Suppressor macrophage (primary cell): ENCODE measurements around the gene ARHGAP12.
"Not testable (repeated sequence)": the region's sequence is repeated elsewhere in the genome, so short reads cannot be mapped to it uniquely, and the experiment has no call there.

Source experiments
- DNase-seq, 4 experiments: peaks; one replicate each; pipeline ENCODE4 v3.0.0-alpha.2; 2020 to 2022
- total RNA-seq, 17 experiments: gene quantifications; one replicate each; lab custom pipeline; 2026; ENCODE audit warnings: mixed read lengths in 6 of 17, inconsistent platforms in 3 of 17; lab: John Stamatoyannopoulos, UW

ARHGAP12 gene
- total RNA-seq, result 11.4 to 69.8 (median 36.5) reads per million in 17 experiments

- peak; percentile 89 to 97 (median 94) for DNase-seq
Measured at GRCh38 chr10:31928549-31929260, at the start of gene ARHGAP12. ARHGAP12 (minus strand) TSS chr10:31928831; CDS start chr10:31908855, 19,976 bp downstream.

- no peak for DNase-seq
Measured at GRCh38 chr10:31978156-31978483, 49.5 kb upstream of the ARHGAP12 start.

DNA sequence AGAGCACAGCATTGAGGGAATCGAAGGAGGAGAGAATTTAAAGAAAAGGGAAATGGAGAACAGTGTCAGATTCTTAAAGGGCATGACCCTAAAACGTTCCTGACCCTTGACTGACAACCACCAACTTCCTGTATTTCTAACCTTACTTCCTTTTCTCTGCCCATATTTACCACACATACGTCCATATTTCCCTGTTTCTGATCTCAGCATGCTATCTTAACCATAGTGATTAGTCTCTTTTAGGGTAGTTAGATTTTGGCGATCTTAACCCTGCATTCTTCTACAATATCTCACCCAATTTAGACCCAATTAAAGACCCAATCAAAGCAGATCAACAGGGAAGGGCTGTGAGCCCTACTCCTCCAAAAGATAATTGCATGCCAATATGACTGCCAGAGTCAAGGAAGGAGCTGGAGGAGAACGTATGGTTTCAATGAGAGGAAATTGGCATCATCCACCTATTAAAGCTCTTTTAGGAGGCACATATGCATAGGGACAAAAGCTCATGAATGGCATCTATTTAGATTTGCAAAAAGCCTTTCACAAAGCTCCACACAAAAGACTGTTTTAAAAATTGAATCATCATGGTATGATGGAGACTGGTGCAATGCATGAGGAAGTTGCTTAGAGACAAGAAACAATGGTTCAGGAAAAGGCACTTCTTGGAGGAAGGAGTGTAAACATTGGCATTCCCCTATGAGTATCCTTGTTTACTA lies 49.0 kb upstream of the ARHGAP12 start:
- peak; percentile 58 to 91 (median 78) for DNase-seq

- no peak for DNase-seq
Measured at GRCh38 chr10:31975157-31975765, 46.6 kb upstream of the ARHGAP12 start.

DNA sequence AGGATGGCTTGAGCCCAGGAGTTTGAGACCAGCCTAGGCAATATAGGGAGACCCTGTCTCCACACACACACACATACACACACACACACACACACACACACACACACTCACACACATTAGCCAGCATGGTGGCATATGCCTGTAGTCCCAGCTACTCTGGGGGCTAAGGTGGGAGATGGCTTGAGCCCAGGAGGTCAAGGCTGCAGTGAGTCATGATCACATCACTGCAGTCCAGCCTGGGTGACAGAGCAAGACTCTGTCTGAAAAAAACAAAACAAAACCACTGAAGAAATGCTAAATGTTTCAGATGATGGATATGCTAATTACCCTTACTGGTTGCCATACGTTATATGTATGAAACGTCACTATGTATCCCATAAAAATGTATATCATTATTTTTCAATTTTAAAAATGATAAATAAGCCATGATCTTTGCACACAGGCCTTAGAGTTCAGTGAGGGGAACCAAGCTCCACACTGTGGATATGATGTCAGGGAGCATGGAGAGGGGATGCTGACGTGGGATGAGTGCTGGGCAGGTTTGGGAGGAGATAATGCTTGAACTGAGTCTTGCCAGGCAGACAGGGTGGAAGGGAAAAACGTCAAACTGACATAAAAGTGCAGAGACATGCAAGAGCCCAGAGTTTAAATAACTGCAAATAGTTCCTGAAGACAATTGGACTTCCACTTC lies 45.9 kb upstream of the ARHGAP12 start:
- peak in 1 of 4 experiments; percentile 24 for DNase-seq

DNA sequence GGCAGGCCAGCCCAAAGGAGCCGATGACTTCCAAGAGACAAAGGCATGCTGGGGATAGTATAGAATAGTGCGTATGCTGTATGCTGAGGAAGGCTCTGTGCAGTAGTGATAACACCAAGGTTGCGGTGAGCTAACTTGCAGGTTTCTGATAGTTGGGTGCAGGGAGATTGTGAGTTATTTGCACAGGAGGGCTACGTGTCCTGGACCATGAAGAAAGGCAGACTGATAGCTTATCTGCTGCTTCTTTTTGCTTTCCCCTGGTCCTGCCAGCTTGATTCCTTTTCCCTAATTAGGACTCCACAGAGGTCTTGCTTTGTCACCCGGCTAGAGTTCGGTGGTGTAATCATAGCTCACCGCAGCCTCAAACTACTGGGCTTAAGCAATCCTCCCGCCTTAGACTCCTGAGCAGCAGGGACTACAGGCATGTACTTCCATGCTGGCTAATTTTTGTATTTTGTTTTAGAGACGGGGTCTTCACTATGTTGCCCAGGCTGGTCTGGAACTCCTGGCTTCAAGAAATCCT lies 43.9 kb upstream of the ARHGAP12 start:
- DNase-seq, result peak; percentile 34 to 70 (median 66)

- not testable (repeated sequence) for DNase-seq
Measured at GRCh38 chr10:31969847-31970246, 41.2 kb upstream of the ARHGAP12 start.

DNA sequence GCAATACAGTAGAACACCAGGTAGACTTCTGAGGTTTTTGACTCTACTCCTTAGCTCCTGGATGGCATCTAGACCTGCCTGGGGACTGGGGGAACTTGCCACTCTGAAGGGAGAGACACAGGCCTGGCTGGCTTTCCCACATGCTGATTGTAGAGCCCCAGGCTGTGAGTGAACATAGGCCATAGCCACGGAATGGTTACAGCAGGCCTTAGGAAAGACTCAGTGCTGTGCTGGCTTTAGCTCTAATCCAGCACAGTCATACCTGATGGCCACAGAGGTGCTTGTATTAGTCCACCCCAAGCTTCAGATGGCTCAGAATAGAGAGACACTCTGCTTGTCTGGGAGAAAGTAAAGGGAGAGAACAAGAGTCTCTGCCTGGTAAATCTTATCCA lies 35.0 kb upstream of the ARHGAP12 start:
- DNase-seq, result no peak

- no peak for DNase-seq
Measured at GRCh38 chr10:31962826-31963588, 34.4 kb upstream of the ARHGAP12 start.

DNA sequence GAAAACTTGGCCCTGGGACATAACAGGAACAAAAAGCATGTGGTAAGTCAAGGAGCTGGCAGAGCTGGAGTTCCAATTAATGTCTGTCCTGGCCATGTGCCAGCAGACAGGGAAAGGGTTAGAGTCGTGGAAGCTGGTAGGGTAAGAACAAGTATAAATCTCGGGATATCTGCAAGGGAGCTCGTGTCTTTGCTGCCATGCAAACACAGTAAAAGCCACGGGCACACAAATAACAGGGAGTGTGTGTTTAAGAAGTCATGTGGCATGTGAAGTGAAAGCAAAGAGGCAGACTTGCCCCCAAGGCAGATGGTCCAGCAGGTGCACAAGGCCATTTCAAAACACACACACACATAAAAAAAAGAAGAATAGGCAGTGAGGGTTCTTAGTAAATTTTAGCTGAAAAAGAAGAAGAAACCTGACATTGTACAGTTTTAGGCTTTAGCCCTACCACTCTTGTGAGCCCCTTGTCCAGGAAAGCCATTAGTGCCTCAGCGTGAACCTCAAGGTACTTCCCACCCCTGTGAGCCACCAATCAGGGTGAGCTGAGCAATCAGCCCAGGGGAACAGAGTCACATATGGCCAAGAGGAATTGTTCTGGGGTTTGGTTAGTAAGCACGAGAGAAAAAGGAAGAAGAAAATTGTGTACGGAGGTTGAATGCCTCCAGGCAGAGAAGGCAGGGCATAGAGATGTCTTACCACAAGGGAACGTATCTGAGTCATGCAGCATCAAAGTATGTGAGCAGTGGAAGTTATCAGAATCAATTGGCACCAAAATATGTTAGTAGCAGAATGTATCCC lies 32.8 kb upstream of the ARHGAP12 start:
- peak; percentile 72 to 89 (median 79) for DNase-seq

DNA sequence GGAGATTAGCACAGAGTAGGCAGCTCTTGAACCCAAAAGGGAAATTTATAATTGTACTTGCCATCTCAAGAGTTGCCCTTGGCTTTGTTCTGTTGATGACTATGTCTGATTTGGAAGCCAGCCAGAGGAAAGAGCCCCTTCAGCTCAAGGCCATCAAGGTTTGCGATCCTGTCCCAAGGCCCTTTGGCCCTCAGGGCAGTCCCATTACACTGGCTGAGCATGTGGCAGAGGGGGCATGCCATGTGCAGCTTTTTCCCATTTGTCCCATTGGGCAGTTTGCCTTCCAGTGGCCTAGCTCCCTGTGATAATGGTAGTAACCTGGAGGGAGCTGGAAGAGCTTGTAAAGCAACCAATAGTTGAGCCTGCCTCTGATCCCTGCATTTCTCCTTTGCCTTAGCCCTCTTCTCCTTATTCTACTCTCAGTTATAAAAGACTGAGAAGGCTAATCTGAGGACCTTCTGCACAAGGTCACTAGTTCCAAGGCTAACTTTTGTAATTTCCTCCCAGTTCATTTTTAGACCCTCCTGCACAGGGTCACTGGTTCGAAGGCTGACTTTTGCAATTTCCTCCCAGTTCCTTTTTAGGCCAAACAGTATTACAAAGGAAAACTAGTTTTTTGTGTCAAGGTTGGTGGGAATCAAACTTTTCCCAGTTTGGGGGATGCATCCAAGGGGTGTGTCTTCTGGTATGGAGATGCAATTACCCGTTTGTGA lies 31.0 kb upstream of the ARHGAP12 start:
- DNase-seq, result peak; percentile 49 to 83 (median 72)

DNA sequence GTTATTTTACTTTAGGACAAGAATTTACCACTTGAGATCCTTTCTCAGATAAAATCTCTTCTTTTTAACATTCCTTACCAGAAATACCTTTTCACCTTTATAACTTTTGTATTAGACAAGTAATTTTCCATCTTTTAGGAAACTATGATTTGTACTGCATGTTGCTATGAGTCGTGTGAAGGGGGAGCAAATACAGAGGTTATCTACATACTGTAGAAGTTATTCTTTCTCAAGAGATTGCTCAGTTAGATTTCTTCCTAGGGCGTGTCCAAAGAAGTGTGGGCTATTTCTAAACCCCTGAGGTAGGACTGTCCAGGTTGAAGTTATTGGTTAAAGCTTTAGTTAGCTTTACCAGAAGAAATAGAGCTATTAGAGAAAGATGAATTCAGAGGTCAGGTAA lies 30.2 kb upstream of the ARHGAP12 start:
- DNase-seq, result no peak

DNA sequence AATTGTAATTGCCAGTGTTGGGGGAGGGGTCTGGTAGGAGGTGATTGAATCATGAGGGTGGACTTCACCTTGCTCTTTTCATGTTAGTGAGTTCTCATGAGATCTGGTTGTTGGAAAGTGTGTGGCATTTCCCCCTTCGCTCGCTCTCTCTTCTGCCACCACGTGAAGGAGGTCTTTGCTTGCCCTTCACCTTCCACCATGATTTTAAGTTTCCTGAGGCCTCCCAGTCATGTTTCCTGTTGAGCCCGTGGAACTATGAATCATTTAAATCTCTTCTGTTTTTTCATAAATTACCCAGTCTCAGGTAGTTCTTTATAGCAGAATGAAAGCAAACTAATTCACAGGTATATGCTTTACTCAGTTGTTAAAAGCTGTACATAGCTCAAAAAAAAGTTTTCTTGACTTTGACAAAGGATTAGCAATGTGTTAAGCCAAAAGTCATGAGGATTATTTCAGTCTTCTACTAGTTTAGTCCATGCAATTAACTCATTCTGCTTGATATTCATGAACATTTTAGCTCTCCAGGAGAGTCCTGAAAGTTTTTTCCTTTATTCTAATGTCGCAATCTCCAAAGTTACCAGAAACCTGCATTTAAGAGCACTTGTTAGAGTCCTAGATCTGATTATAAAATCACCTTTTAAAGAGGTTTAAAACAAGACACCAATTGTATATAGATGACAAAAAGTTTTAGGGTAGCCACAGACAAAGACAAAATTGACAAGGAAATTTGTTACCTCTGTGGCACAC lies 27.7 kb upstream of the ARHGAP12 start:
- no peak for DNase-seq

DNA sequence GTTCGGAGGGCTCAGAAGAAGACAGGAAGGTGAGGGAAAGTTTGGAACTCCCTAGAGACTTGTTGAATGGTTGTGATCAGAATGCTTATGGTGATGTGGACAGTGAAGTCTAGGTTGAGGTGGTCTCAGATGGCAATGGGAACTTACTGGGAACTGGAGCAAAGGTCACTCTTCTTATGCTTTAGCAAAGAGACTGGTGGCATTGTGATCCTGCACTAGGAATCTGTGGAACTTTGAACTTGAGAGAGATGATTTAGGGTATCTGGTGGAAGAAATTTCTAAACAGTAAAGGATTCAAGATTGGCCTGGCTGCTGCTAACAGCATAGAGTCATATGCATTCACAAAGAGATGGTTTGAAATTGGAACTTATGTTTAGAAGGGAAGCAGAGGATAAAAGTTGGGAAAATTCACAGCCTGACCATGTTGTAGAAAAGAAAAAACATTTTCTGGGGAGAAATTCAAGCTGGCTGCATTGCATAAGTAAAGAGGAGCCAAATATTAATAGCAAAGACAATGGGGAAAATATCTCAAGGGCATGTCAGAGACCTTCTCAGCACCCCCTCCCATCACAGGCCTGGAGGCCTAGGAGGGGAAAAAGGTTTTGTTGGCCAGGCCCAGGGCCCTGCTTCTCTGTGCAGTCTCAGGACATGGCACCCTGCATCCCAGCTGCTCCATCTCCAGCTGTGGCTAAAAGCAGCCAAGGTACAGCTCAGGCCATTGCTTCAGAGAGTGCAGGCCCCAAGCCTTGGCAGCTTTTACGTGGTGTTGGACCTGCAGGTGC lies 26.0 kb upstream of the ARHGAP12 start:
- DNase-seq, result no peak

GRCh38 chr10:31953480-31953879 lies 24.8 kb upstream of the ARHGAP12 start:
- no peak for DNase-seq

DNA sequence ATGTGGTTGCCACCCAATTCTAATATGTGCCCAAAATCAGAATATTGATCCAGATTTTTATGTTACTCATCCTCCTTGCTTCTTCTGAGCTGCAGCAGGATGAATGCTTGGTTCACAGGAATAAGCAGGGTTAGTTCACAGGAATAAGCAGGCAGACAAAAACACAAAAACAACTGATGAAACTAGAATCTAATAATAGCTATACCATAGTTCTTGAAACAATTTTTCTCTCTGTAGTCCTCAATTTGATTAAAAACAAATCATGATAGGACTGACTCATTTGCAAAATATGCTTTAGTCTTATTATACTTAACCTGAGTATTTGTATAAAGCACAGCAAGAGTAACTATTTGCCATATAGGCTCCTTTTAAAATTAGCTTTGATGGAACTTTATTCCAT lies 24.4 kb upstream of the ARHGAP12 start:
- no peak for DNase-seq

GRCh38 chr10:31952066-31952465 lies 23.4 kb upstream of the ARHGAP12 start:
- peak in 2 of 4 experiments; percentile 25 to 48 for DNase-seq

DNA sequence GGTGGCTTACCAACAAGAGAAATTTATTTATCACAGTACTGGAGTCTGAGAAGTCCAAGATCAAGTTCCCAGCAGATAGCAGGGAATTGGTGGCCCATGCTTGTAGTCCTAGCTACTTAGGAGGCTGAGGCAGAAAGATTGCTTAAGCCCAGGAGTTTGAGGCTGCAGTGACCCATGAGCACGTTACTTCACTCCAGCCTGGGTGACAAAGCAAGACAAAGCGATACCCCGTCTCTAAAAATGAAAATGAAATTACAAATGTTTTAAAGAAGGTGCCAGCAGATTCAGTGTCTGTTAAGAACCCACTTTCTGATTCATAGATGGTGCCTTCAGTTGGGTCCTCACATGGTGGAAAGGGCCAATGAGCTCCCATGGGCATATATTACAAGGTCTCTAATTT lies 20.6 kb upstream of the ARHGAP12 start:
- DNase-seq, result peak; percentile 51 to 75 (median 72)

DNA sequence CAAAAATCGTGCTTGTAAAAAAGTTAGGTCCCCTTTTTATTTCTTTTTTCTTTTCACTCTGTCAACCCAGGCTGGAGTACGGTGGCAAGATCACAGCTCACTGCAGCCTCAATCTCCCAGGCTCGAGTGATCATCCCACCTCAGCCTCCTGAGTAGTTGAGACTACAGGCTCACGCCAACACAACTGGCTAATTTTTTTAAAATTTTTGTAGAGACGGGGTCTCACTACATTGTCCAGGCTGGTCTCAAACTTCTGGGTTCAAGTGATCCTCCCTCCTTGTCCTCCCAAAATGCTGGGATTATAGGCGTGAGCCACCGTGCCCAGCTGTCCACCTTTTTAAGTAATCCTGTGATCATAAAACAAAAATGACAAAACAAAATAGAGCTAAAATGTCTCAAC lies 19.4 kb upstream of the ARHGAP12 start:
- no peak for DNase-seq
